NB4 (cell line): ENCODE measurements around the gene MAOB.
A peak's percentile ranks its signal among the peaks of the same experiment; 100 is the strongest.

ENCODE experiments used
- DNase-seq: peaks from one replicate; pipeline ENCODE4 v3.0.0; 2010; ENCODE audit warnings: low read depth
- H3K4me3 ChIP-seq: one replicate; pipeline ENCODE4 v1.5.1; 2011; ENCODE audit warnings: mild to moderate bottlenecking, low read depth, low read length, moderate library complexity
- CTCF ChIP-seq: IDR thresholded peaks from one replicate; pipeline ENCODE4 v1.5.1; 2012; ENCODE audit warnings: low read depth, low read length
- MAX ChIP-seq: IDR thresholded peaks from 2 replicates; pipeline ENCODE4 v1.6.1; 2011; ENCODE audit warnings: low read depth, low read length
- MYC ChIP-seq: IDR thresholded peaks from 2 replicates; pipeline ENCODE4 v1.6.1; 2011; ENCODE audit warnings: low read depth, low read length
- POLR2A ChIP-seq: IDR thresholded peaks from 2 replicates; pipeline ENCODE4 v1.6.1; 2011; ENCODE audit warnings: mild to moderate bottlenecking; ENCODE audit not compliant: insufficient read length; ENCODE audit errors: extremely low read depth

Gene MAOB

GRCh38 chrX:43745938-43746721 lies 136.1 kb downstream of the MAOB start:
- DNase-seq = no peak
- TF ChIP-seq MYC = no peak
- TF ChIP-seq MAX = no peak
- TF ChIP-seq CTCF = no peak
- TF ChIP-seq POLR2A = no peak

GRCh38 chrX:43744284-43744683 lies 138.0 kb downstream of the MAOB start:
- H3K4me3 ChIP-seq = no peak overlapping the region
- TF ChIP-seq MAX (no peak), POLR2A (no peak), CTCF (no peak), MYC (no peak)
- no peak for DNase-seq

More at GRCh38 chrX:43745938-43746721, 136.1 kb downstream of the MAOB start:
- no peak overlapping the region for H3K4me3 ChIP-seq

- no peak overlapping the region for H3K4me3 ChIP-seq
- TF ChIP-seq POLR2A = no peak
- TF ChIP-seq CTCF = no peak
- no peak for TF ChIP-seq MAX
- TF ChIP-seq MYC = no peak
These were observed 139.0 kb downstream of the MAOB start for GRCh38 chrX:43743100-43743822.

GRCh38 chrX:43741843-43742573 lies 140.2 kb downstream of the MAOB start:
- no peak overlapping the region for H3K4me3 ChIP-seq
- TF ChIP-seq CTCF (no peak), MAX (no peak), POLR2A (no peak), MYC (no peak)
- DNase-seq = peak; percentile 57

More at GRCh38 chrX:43743100-43743822, 139.0 kb downstream of the MAOB start:
- no peak for DNase-seq

GRCh38 chrX:43735957-43736356 lies 146.3 kb downstream of the MAOB start:
- H3K4me3 ChIP-seq = no peak overlapping the region
- DNase-seq = no peak
- TF ChIP-seq POLR2A (no peak), MYC (no peak), CTCF (no peak), MAX (no peak)
